ENCODE data around the gene OR9Q1. TPM values are rescaled to one million over a fixed set of nuclear protein-coding genes. Genes with fewer than 3 reads are reported as not detected.
"Not testable (repeated sequence)": the region's sequence is repeated elsewhere in the genome, so short reads cannot be mapped to it uniquely, and the experiment has no call there.

The OR9Q1 gene
- total RNA-seq, 2 experiments from 2014 or later, result not detected

DNA sequence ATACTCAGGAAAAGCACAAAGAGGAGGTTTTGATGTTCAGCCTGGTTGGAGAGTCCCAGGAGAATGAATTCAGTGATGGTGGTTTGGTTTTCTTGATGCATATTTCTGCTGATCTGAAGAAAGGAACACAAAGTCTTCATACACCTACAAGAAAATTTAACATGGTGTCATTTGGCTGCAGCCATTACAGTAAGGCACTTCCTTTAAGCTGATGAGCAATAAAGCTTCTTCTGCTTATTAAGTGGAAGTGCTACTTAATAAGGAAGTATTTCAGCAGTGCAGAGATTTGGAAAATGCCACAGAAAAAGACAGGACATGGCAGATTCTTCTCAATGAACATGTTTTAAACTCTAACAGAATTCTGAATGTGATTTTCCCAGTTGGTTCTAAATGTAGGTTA lies 180.4 kb downstream of the OR9Q1 start, which contains the start of gene OR1S2:
Gene OR1S2, minus strand, starts transcription at position 101 of the 400 bp plus-strand sequence. Its CDS starts 0 bp downstream, at position 101.
- H2AFZ ChIP-seq (ENCODE audit: low read length), result no peak within 1 kb of the TSS
- BruUV-seq (replicated peaks), result no TSS peak
- H3K36me3 ChIP-seq (ENCODE audit: insufficient read depth, low read length), result no peaks in the 10 kb centered on the region
- no peaks in the 10 kb centered on the region for H3K4me1 ChIP-seq (ENCODE audit: insufficient read depth, low read length, poor library complexity, severe bottlenecking)
- no peak within 1 kb of the TSS for H3K4me2 ChIP-seq (ENCODE audit: low read length)
- DNase-seq (ENCODE audit: low spot score), result no peak
- intact Hi-C loops (cut with micrococcal nuclease; ENCODE audit: unreplicated experiment), result no loop called here
- POLR2A ChIA-PET, result no interaction called here
- no peak within 1 kb of the TSS for H3K27ac ChIP-seq (ENCODE audit: low read depth, low read length, poor library complexity, severe bottlenecking)
- no peaks in the 10 kb centered on the region for H3K9me3 ChIP-seq (ENCODE audit: low read length)
- no peak for TF ChIP-seq EZH2phosphoT487 (IDR thresholded peaks at IDR 0.05; ENCODE audit: borderline replicate concordance, low read depth, low read length)
- CTCF ChIA-PET (ENCODE audit: unreplicated experiment), result no interaction called here
- H3K4me3 ChIP-seq (ENCODE audit: low read depth, low read length, poor library complexity, severe bottlenecking), result no peak within 1 kb of the TSS
- H4K20me1 ChIP-seq (ENCODE audit: insufficient read depth, low read length), result no peaks in the 10 kb centered on the region
- H3K79me2 ChIP-seq (ENCODE audit: insufficient read depth, low read depth, low read length), result no peaks in the 10 kb centered on the region
- H3K9me2 ChIP-seq (ENCODE audit: insufficient read depth, low read length), result no peaks in the 10 kb centered on the region

DNA sequence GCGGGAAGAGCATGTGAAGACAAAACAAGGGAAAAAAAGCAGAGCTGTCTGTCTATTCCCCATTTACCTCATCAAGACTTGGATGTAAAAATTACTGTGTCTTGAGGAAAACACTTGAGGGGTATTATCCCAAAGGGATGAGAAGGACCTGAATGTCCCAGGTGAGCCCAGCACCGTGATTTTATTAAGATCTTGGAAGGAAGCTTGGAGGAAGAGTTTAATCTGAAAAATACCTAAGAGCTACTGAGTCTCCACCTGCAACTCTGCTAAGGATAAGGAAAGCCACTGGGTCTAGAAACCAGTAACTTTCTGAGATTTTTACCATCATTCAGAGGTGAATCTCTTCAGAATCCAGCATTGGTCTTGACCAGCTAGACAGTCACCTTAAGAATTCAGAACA lies 188.7 kb downstream of the OR9Q1 start, which contains the start of gene OR1S1:
Gene OR1S1, plus strand, starts transcription at position 301 of the 400 bp plus-strand sequence.
- not testable (repeated sequence) for BruUV-seq (replicated peaks); H3K79me2 ChIP-seq (ENCODE audit: insufficient read depth, low read depth, low read length)

DNA sequence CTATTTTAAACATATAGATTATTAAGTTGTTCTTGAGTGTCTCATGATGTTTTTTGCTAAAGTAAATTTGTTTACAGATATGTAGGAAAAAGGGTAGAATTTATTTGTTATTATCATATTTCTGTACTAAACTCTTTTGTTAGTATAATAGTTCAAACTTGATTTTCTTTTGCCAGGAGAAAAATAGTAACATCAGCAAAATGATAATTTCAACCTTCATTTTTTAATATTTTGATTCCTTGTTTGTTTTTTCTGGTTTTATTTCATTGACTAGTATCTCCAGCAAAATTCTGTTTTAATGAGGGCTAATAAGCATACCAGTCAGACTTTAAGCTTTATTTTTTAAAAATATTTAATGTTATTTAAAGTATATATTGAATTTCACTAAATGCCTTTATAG lies 192.8 kb downstream of the OR9Q1 start:
- no peaks in the 10 kb centered on the region for H3K36me3 ChIP-seq (ENCODE audit: insufficient read depth, low read length)
- ChIA-PET POLR2A (interaction anchor here (0.6 kb wide), 1 partner anchor 269 kb away, joined by 4 read pairs; no protein-coding TSS in a partner anchor), CTCF (ENCODE audit: unreplicated experiment) (no interaction called here)
- H3K4me2 ChIP-seq (ENCODE audit: low read length), result no peak overlapping the region
- no TSS peak for BruUV-seq (replicated peaks)
- H3K9me3 ChIP-seq (ENCODE audit: low read length), result no peaks in the 10 kb centered on the region
- TF ChIP-seq EZH2phosphoT487 (IDR thresholded peaks at IDR 0.05; ENCODE audit: borderline replicate concordance, low read depth, low read length), result no peak
- TF ChIP-seq, protein P1, sequence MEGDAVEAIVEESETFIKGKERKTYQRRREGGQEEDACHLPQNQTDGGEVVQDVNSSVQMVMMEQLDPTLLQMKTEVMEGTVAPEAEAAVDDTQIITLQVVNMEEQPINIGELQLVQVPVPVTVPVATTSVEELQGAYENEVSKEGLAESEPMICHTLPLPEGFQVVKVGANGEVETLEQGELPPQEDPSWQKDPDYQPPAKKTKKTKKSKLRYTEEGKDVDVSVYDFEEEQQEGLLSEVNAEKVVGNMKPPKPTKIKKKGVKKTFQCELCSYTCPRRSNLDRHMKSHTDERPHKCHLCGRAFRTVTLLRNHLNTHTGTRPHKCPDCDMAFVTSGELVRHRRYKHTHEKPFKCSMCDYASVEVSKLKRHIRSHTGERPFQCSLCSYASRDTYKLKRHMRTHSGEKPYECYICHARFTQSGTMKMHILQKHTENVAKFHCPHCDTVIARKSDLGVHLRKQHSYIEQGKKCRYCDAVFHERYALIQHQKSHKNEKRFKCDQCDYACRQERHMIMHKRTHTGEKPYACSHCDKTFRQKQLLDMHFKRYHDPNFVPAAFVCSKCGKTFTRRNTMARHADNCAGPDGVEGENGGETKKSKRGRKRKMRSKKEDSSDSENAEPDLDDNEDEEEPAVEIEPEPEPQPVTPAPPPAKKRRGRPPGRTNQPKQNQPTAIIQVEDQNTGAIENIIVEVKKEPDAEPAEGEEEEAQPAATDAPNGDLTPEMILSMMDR (conservative IDR thresholded peaks at IDR 0.05; ENCODE audit: low read length), result no peak
- H3K4me1 ChIP-seq (ENCODE audit: insufficient read depth, low read length, poor library complexity, severe bottlenecking), result no peaks in the 10 kb centered on the region
- H2AFZ ChIP-seq (ENCODE audit: low read length), result no peak overlapping the region
- no peak overlapping the region for H3K4me3 ChIP-seq (ENCODE audit: low read depth, low read length, poor library complexity, severe bottlenecking)
- H4K20me1 ChIP-seq (ENCODE audit: insufficient read depth, low read length), result no peaks in the 10 kb centered on the region
- H3K9me2 ChIP-seq (ENCODE audit: insufficient read depth, low read length), result no peaks in the 10 kb centered on the region
- DNase-seq (ENCODE audit: low spot score), result no peak
- intact Hi-C loops (cut with micrococcal nuclease; ENCODE audit: unreplicated experiment), result no loop called here
- no peak overlapping the region for H3K27ac ChIP-seq (ENCODE audit: low read depth, low read length, poor library complexity, severe bottlenecking)
- H3K79me2 ChIP-seq (ENCODE audit: insufficient read depth, low read depth, low read length), result no peaks in the 10 kb centered on the region

More for the DNA sequence above, 188.7 kb downstream of the OR9Q1 start, which contains the start of gene OR1S1:
- H3K4me2 ChIP-seq (ENCODE audit: low read length); CTCF ChIA-PET (ENCODE audit: unreplicated experiment); H3K27ac ChIP-seq (ENCODE audit: low read depth, low read length, poor library complexity, severe bottlenecking); H3K4me1 ChIP-seq (ENCODE audit: insufficient read depth, low read length, poor library complexity, severe bottlenecking); POLR2A ChIA-PET; intact Hi-C loops (cut with micrococcal nuclease; ENCODE audit: unreplicated experiment); H3K9me2 ChIP-seq (ENCODE audit: insufficient read depth, low read length); H3K4me3 ChIP-seq (ENCODE audit: low read depth, low read length, poor library complexity, severe bottlenecking); H4K20me1 ChIP-seq (ENCODE audit: insufficient read depth, low read length); H3K36me3 ChIP-seq (ENCODE audit: insufficient read depth, low read length); DNase-seq (ENCODE audit: low spot score); H3K9me3 ChIP-seq (ENCODE audit: low read length); H2AFZ ChIP-seq (ENCODE audit: low read length): not testable (repeated sequence)

DNA sequence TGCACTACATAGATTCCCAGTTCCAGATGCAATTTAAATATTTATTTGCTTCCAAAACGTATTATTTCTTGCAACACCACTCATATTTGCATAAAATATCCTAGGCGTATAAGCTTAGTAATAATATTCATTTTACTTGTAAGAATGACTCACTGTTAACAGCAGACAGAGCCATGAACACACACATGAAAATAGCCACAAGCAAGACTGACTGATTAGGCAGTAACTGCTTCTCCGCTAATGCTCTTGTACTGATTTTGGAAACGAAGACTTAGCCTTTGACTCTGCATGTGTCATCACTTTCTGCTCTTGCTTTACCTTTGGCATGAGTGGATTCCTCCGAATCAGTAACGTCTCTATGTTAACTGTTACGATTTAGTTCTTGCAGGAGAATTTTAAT lies 199.0 kb downstream of the OR9Q1 start:
- Histone ChIP-seq H3K4me3 (ENCODE audit: low read depth, low read length, poor library complexity, severe bottlenecking) (no peak overlapping the region), H3K4me2 (ENCODE audit: low read length) (no peak overlapping the region), H4K20me1 (ENCODE audit: insufficient read depth, low read length) (no peaks in the 10 kb centered on the region), H2AFZ (ENCODE audit: low read length) (no peak overlapping the region), H3K9me3 (ENCODE audit: low read length) (no peaks in the 10 kb centered on the region), H3K9me2 (ENCODE audit: insufficient read depth, low read length) (no peaks in the 10 kb centered on the region), H3K36me3 (ENCODE audit: insufficient read depth, low read length) (no peaks in the 10 kb centered on the region), H3K27ac (ENCODE audit: low read depth, low read length, poor library complexity, severe bottlenecking) (no peak overlapping the region), H3K79me2 (ENCODE audit: insufficient read depth, low read depth, low read length) (no peaks in the 10 kb centered on the region), H3K4me1 (ENCODE audit: insufficient read depth, low read length, poor library complexity, severe bottlenecking) (no peaks in the 10 kb centered on the region)
- POLR2A ChIA-PET, result no interaction called here
- TF ChIP-seq EZH2phosphoT487 (IDR thresholded peaks at IDR 0.05; ENCODE audit: borderline replicate concordance, low read depth, low read length), result no peak
- TF ChIP-seq, protein P1 (conservative IDR thresholded peaks at IDR 0.05; ENCODE audit: low read length), result no peak
- intact Hi-C loops (cut with micrococcal nuclease; ENCODE audit: unreplicated experiment), result no loop called here
- CTCF ChIA-PET (ENCODE audit: unreplicated experiment), result no interaction called here
- DNase-seq (ENCODE audit: low spot score), result no peak
- no TSS peak for BruUV-seq (replicated peaks)

All from OCI-LY7 (cell line).